ENCODE results near the gene CPD. TPM values are rescaled to one million over a fixed set of nuclear protein-coding genes. Genes with fewer than 3 reads are reported as not detected.

CPD gene
- total RNA-seq, 4 donors from 2014 or later = 38.5 to 112 (median 60.3) TPM

DNA sequence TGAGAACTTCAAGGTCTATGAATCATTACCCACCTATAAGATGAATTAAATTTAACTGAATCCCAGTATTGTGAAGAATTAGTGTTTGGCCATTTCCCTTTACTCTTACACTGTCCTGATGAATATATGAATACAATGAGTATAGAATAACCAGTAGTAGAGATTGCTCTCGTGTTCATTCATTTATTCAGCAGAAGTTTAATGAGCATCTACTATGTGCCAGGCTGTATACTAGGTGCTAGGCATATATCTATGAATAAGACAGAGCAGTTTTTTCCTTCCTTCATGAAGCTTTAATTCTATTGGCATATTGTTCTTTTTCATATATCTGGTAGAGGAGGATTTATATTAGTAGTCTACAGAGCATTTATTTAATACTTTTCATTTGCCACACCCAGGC is 104.4 kb downstream of the CPD start:
- Histone ChIP-seq H3K9me3 (no peaks in the 10 kb centered on the region), H3K27me3 (no peaks in the 10 kb centered on the region), H3K36me3 (peaks cover 0 to 88% (median 24%) of the 10 kb centered on the region in 3 donors), H3K27ac (no peak overlapping the region), H3K4me3 (no peak overlapping the region), H3K4me1 (peaks cover 0 to 18% (median 7%) of the 10 kb centered on the region in 4 donors)
- WGBS, 2 donors = 95% methylated on average over 1 of the region's 1 CpG
- DNase-seq (ENCODE audit: low spot score in 2 of 2) = no peak
- TF ChIP-seq, protein P1, sequence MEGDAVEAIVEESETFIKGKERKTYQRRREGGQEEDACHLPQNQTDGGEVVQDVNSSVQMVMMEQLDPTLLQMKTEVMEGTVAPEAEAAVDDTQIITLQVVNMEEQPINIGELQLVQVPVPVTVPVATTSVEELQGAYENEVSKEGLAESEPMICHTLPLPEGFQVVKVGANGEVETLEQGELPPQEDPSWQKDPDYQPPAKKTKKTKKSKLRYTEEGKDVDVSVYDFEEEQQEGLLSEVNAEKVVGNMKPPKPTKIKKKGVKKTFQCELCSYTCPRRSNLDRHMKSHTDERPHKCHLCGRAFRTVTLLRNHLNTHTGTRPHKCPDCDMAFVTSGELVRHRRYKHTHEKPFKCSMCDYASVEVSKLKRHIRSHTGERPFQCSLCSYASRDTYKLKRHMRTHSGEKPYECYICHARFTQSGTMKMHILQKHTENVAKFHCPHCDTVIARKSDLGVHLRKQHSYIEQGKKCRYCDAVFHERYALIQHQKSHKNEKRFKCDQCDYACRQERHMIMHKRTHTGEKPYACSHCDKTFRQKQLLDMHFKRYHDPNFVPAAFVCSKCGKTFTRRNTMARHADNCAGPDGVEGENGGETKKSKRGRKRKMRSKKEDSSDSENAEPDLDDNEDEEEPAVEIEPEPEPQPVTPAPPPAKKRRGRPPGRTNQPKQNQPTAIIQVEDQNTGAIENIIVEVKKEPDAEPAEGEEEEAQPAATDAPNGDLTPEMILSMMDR (IDR thresholded peaks at IDR 0.05) = no peak

DNA sequence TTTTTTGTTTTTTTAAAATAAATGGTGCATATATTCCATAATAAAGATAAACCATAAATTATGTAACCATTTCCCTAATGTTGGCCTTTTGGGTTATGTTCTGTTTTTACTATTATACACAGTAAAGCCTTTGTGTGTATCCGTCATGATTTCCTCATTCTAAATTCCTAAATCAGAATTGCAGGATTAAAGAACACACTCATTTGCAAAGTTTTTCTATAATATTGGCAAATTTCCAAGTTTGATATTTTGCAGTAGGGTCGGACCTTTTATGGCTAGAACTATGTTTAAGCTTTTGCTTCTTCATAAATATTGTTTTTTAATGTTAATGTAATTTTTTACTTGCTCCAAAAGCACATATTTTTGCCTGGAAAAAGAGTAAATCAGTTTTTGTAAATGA is 115.1 kb downstream of the CPD start:
- no peaks in the 10 kb centered on the region for H3K4me1 ChIP-seq
- DNase-seq (ENCODE audit: low spot score in 2 of 2) = no peak
- TF ChIP-seq POLR2A (IDR thresholded peaks at IDR 0.05) (no peak), EP300 (IDR thresholded peaks at IDR 0.05) (no peak)
- TF ChIP-seq, protein P1 (IDR thresholded peaks at IDR 0.05) = no peak
- H3K27ac ChIP-seq = no peak overlapping the region
- WGBS, 2 donors = 28 to 34% methylated on average over 2 of the region's 2 CpGs
- H3K27me3 ChIP-seq = no peaks in the 10 kb centered on the region
- no peak overlapping the region for H3K4me3 ChIP-seq
- peaks cover 2 to 89% (median 12%) of the 10 kb centered on the region in 3 donors for H3K36me3 ChIP-seq
- H3K9me3 ChIP-seq = no peaks in the 10 kb centered on the region

DNA sequence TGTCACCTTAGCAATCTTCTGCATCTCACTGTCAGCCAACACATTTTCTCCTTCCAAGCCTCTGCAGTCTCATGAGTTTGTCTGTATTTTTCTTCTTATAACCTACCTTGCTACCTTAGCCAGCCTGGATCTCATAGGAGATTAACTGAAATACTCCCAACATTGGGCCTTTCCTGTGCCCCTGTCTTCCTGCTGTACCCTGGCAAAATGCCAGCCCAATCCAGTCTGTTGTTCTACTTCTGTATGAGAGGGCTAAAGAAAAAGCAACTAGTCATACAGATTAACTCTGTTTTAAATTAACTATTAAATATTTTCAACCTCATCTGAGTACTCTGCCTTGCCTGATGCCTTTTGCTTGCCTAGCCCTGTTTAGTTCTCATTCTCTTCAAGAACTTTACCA is 116.9 kb downstream of the CPD start:
- TF ChIP-seq EP300 (IDR thresholded peaks at IDR 0.05) = no peak
- TF ChIP-seq POLR2A (IDR thresholded peaks at IDR 0.05) = no peak
- TF ChIP-seq, protein P1 (IDR thresholded peaks at IDR 0.05) = no peak

DNA sequence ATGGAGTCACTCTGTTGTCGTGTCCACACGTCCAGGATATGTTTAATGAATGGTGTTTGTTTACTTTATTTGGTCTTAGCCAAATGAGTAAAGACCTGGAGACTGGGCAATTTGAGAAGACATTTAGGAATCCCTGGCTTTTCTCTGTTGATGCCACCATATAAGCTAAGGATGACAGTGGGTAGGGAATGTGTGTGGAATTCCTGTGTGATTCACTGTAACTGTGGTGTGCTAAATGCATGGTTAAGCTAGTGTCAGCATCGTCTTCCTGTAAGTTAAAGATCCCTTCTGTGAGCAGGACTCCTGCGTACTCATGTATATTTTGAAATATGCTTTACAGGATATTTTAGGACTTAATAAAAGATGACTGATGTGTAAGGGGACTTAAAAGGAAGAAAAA is 124.8 kb downstream of the CPD start:
- 88 to 90% methylated on average over 4 of the region's 4 CpGs for WGBS, 2 donors
- Histone ChIP-seq H3K9me3 (no peaks in the 10 kb centered on the region), H3K36me3 (peaks cover 2 to 89% (median 9%) of the 10 kb centered on the region in 3 donors), H3K27me3 (no peaks in the 10 kb centered on the region), H3K4me3 (no peak overlapping the region), H3K4me1 (no peaks in the 10 kb centered on the region), H3K27ac (no peak overlapping the region)
- TF ChIP-seq POLR2A (IDR thresholded peaks at IDR 0.05) (no peak), EP300 (IDR thresholded peaks at IDR 0.05) (no peak)
- TF ChIP-seq, protein P1 (IDR thresholded peaks at IDR 0.05) = no peak
- no peak for DNase-seq (ENCODE audit: low spot score in 2 of 2)

More for the DNA sequence above, 116.9 kb downstream of the CPD start:
- no peaks in the 10 kb centered on the region for H3K9me3 ChIP-seq
- H3K27me3 ChIP-seq = no peaks in the 10 kb centered on the region
- no peak overlapping the region for H3K27ac ChIP-seq
- no peaks in the 10 kb centered on the region for H3K4me1 ChIP-seq
- DNase-seq (ENCODE audit: low spot score in 2 of 2) = no peak
- peaks cover 2 to 90% (median 8%) of the 10 kb centered on the region in 3 donors for H3K36me3 ChIP-seq
- no peak overlapping the region for H3K4me3 ChIP-seq

DNA sequence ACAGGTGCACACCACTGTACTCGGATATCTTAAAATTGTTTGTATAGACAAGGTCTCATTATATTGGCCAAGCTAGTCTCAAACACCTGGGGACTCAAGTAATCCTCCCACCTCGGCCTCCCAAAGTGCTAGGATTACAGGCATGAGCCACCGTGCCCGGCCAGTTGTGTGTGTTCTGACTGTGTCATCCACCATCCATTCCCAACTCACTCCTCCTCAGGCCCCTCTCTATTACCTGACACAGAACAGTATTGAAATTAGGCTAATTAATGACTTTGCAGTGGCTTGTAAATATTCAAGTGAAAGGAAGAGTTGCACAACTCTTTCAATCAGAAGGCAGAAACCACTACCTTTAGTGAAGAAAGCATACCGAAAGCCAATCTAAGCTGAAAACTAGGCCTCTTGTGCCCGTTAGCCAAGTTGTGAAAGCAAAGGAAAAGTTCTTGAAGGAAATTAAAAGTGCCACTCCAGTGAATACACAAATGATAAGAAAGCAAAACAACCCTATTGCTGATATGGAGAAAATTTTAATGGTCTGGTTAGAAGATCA is 127.2 kb downstream of the CPD start:
- Histone ChIP-seq H3K27me3 (no peaks in the 10 kb centered on the region), H3K27ac (no peak overlapping the region), H3K36me3 (peaks cover 0 to 70% (median 9%) of the 10 kb centered on the region in 3 donors), H3K9me3 (no peaks in the 10 kb centered on the region), H3K4me3 (no peak overlapping the region), H3K4me1 (no peaks in the 10 kb centered on the region)
- no peak for DNase-seq (ENCODE audit: low spot score in 2 of 2)
- TF ChIP-seq POLR2A (IDR thresholded peaks at IDR 0.05) (no peak), EP300 (IDR thresholded peaks at IDR 0.05) (no peak)
- TF ChIP-seq, protein P1 (IDR thresholded peaks at IDR 0.05) = no peak
- WGBS, 2 donors = 96% methylated on average over 6 of the region's 6 CpGs

Measured in tibial nerve (tissue), 4 donors.